GM12864 (cell line): Measurements from ENCODE around the gene ATP1A4.

Source experiments
- DNase-seq: peaks from one replicate; pipeline ENCODE4 v3.0.0-alpha.2; 2011; ENCODE audit warnings: low read depth
- H3K4me3 ChIP-seq: 2 replicates; pipeline ENCODE4 v1.5.1; 2011; ENCODE audit warnings: mild to moderate bottlenecking, low read depth, low read length, control low read depth
- CTCF ChIP-seq: IDR thresholded peaks from 2 replicates; pipeline ENCODE4 v1.5.1; 2011; ENCODE audit warnings: low read depth, mild to moderate bottlenecking, moderate library complexity, low read length, control low read depth, inconsistent platforms; ENCODE audit errors: missing control alignments

The ATP1A4 gene

DNA sequence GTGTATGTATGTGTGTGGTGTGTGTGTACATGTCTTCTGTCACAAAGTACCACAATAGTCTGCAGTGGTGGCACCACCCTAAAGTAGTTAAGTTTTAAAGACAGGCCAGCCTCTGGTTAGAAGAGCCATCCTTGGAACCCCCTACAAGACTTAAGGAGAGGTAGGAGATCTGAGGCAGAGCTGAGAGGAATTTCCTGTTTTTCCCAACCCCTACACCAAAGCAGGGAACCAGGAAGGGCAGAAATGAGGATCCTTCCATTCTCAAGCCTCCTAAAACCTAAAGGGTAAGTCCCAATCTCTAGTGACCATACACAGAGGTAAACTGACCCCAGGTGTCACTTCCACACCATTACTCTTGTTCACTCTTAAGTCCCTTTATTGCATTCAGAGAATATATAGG is 64.9 kb downstream of the ATP1A4 start:
- no peak overlapping the region for H3K4me3 ChIP-seq
- DNase-seq: no peak
- no peak for TF ChIP-seq CTCF

- H3K4me3 ChIP-seq: no peak overlapping the region
- no peak for TF ChIP-seq CTCF
- DNase-seq: no peak
Observed at GRCh38 chr1:160217481-160218051, 66.2 kb downstream of the ATP1A4 start.

DNA sequence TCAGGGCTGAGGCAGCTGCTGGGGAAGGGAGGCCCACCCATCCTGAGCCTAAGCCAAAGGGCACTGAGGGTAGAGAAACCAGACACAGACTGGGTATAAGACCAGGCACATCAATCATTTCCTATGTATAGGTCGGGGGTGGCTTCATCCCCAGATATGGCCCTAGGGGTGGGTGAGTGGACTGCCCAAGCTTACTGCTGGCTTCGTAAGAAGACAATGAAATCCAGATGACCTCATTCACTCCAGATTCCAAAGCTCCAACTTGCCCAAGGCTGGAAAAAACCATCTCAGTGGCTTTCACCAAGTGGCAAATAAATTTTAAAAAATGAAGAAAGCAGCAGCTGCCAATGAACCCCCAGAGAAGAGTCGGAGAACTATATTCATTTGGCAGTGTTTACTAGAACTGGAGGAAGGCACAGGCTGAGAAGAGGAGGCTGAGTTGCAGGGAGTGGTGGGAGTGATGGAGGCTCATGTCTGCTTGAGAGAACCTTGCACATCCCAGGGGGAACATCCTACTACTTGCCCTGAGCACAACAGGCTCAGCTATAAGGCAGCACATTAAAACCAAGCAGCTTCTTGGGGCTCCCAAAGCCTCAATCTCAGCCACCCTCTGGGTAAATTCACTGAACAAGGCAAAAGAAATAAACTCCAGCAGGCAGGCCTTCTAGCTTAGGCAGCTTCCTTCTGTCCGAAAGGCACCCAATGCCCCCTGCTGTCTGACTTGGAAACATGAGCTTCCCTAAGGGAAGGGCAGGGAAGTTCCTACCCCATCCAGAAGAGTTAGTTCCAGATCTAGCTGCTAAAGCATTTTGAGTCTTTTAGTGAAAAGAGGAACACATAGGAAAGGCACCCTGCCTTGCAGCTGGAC is 67.9 kb downstream of the ATP1A4 start:
- TF ChIP-seq CTCF: peak; percentile 26
- no peak for DNase-seq

DNA sequence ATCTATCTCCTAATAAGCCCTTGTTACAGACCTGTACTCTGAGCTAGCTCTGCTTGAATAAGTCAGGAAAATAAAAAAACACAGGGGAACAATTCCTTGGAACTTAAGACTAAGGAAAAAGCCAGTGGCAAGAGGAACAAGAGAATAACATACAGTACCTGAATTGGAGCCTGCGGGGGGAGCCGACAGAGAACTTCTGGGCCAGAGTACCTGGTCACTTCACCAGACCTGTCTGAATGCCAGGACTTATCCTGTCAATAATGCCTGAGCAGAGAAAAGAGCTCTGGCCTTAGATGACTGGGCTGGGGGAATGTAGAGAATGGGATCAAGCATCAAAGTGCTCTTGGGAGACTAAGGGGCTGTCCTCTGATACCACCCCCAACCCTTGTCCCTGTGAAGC is 68.9 kb downstream of the ATP1A4 start:
- no peak for TF ChIP-seq CTCF
- DNase-seq: no peak
- no peak overlapping the region for H3K4me3 ChIP-seq

More for the DNA sequence above, 67.9 kb downstream of the ATP1A4 start:
- H3K4me3 ChIP-seq: no peak overlapping the region

- DNase-seq: no peak
- no peak overlapping the region for H3K4me3 ChIP-seq
- no peak for TF ChIP-seq CTCF
Observed at GRCh38 chr1:160221089-160221488, 69.7 kb downstream of the ATP1A4 start.

DNA sequence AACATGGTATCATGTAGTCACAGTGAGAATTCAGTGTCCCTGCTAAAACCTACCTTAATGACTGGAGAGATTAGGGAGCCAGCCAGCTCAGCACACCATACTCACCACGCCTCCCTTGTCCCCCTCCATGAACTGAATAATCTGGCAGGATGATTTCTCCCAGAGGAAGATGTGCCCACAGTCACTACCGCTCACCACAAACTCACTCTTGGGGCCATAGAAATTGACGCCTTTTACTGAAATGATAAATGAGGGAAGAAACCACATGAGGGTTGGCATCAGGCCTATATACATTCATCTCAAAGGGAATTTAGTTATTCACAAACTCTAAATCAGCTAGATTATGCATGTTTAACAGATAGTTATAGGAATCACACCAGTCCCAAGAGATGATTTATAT is 71.1 kb downstream of the ATP1A4 start:
- TF ChIP-seq CTCF: no peak
- no peak for DNase-seq
- H3K4me3 ChIP-seq: no peak overlapping the region
